ENCODE data around the gene CAMKMT.

Gene CAMKMT

GRCh38 chr2:44689516-44689915 lies 327.8 kb downstream of the CAMKMT start:
- no peak for DNase-seq (ENCODE audit: low read depth in 2 of 2)

GRCh38 chr2:44691174-44691785 lies 329.5 kb downstream of the CAMKMT start:
- DNase-seq (ENCODE audit: low read depth in 2 of 2), result no peak

GRCh38 chr2:44692821-44693220 lies 331.1 kb downstream of the CAMKMT start:
- no peak for DNase-seq (ENCODE audit: low read depth in 2 of 2)

- DNase-seq (ENCODE audit: low read depth in 2 of 2), result no peak
Measured at GRCh38 chr2:44700824-44701223, 339.1 kb downstream of the CAMKMT start.

- no peak for DNase-seq (ENCODE audit: low read depth in 2 of 2)
Measured at GRCh38 chr2:44705356-44705755, 343.6 kb downstream of the CAMKMT start.

GRCh38 chr2:44705876-44706480 lies 344.2 kb downstream of the CAMKMT start:
- no peak for DNase-seq (ENCODE audit: low read depth in 2 of 2)

- DNase-seq (ENCODE audit: low read depth in 2 of 2), result no peak
Measured at GRCh38 chr2:44706681-44707553, 345.2 kb downstream of the CAMKMT start.

- no peak for DNase-seq (ENCODE audit: low read depth in 2 of 2)
Measured at GRCh38 chr2:44707945-44708660, 346.4 kb downstream of the CAMKMT start.

- DNase-seq (ENCODE audit: low read depth in 2 of 2), result no peak
Measured at GRCh38 chr2:44708661-44709000, 346.9 kb downstream of the CAMKMT start.

GRCh38 chr2:44713170-44713569 lies 351.4 kb downstream of the CAMKMT start:
- no peak for DNase-seq (ENCODE audit: low read depth in 2 of 2)

GRCh38 chr2:44715671-44716081 lies 353.9 kb downstream of the CAMKMT start:
- DNase-seq (ENCODE audit: low read depth in 2 of 2), result no peak

GRCh38 chr2:44716131-44716530 lies 354.4 kb downstream of the CAMKMT start:
- DNase-seq (ENCODE audit: low read depth in 2 of 2), result no peak

GRCh38 chr2:44718431-44718830 lies 356.7 kb downstream of the CAMKMT start:
- no peak for DNase-seq (ENCODE audit: low read depth in 2 of 2)

GRCh38 chr2:44719562-44719961 lies 357.8 kb downstream of the CAMKMT start:
- no peak for DNase-seq (ENCODE audit: low read depth in 2 of 2)

GRCh38 chr2:44722026-44722625 lies 360.4 kb downstream of the CAMKMT start:
- no peak for DNase-seq (ENCODE audit: low read depth in 2 of 2)

GRCh38 chr2:44723921-44724320 lies 362.2 kb downstream of the CAMKMT start:
- DNase-seq (ENCODE audit: low read depth in 2 of 2), result no peak

- no peak for DNase-seq (ENCODE audit: low read depth in 2 of 2)
Measured at GRCh38 chr2:44730593-44730992, 368.8 kb downstream of the CAMKMT start.

- no peak for DNase-seq (ENCODE audit: low read depth in 2 of 2)
Measured at GRCh38 chr2:44731505-44731904, 369.8 kb downstream of the CAMKMT start.

GRCh38 chr2:44736270-44736942 lies 374.7 kb downstream of the CAMKMT start:
- DNase-seq (ENCODE audit: low read depth in 2 of 2), result no peak

- no peak for DNase-seq (ENCODE audit: low read depth in 2 of 2)
Measured at GRCh38 chr2:44740678-44741077, 378.9 kb downstream of the CAMKMT start.

- no peak for DNase-seq (ENCODE audit: low read depth in 2 of 2)
Measured at GRCh38 chr2:44741507-44741906, 379.8 kb downstream of the CAMKMT start.

All from stimulated activated CD8-positive, alpha-beta memory T cell treated with anti-CD3 and anti-CD28 coated beads, Interleukin-7, amount 100 ng/mL, for 4 hours (primary cell).